Measurements from ENCODE around the gene LENEP. TPM values are rescaled to one million over a fixed set of nuclear protein-coding genes. Genes with fewer than 3 reads are reported as not detected.

Gene LENEP
- total RNA-seq, 3 donors from 2014 or later, result 0.40 to 0.50 TPM; not detected in 1

DNA sequence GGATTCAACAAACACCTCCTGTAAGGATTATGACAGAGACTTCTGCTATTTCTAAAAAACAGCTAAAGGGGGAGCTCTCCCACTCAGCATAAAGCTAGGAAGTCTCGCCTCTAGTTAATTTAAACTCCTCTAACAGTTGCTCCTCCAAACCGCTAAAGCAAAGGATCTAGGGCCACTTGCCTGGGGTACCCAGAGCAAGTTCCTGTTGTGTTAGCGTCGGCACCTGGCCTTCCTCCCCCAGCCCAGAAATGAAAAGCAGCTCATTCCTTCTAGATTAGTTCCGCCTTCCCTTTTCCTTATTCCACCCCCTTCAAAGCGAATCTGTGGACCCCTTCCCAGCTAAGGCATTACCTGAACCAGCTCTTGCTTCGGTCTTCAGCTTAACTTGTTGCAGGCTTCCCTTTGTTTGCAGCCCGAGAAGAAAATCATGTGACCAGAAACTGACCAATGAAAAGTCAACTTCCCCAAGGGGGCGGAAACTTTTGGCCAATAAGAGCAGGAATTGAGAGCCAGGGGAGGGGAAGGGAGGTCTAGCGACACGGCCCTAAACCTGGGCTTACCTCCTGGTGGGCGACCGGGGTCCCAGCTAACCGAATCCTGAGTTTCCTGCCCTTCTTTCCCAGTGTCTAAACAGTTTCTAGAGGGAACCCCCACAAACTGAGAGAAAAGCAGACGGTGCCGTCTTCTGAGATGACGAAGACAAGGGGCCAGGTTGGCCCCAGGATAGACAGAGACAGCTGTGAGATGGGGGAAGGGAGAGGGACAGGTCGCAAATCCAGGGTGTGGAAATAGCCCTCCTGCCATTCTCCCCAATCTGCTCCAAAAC lies 37.5 kb upstream of the LENEP start, which contains the start of gene PBXIP1:
PBXIP1 (minus strand) TSS at position 382 of the 826 bp plus-strand sequence. CDS start 2,378 bp downstream, outside the sequence.
- Mint-ChIP-seq H3K27me3 (ENCODE audit: low read depth) (no peaks in the 10 kb centered on the region), H3K36me3 (ENCODE audit: insufficient read depth) (peaks cover 5% of the 10 kb centered on the region), H3K4me3 (peak within 1 kb of the TSS; percentile 86), H3K9me3 (no peaks in the 10 kb centered on the region), H3K4me1 (ENCODE audit: low read depth) (peaks cover 75% of the 10 kb centered on the region)
- peak; percentile 71 for ATAC-seq
- peak; percentile 67 for DNase-seq

DNA sequence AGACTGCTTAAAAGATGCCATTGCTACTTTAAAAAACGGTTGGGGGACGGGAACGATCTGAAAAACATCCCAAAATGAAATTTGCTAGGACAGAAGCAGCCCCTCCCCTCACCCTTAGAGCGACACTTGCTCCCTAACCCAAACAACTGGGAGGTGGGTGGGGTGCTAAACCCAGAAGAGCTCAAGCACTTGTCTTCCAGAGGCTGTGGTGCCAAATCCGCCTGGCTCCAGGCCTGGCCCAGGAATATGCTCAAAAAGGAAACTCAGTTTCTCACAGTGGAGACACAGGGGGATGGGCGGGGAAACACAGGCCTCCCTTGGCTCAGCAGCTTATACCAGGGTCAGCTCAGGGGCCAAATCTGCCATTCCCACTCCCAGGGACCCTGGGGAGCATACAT lies 36.8 kb upstream of the LENEP start:
- H3K27me3 Mint-ChIP-seq (ENCODE audit: low read depth), result no peaks in the 10 kb centered on the region
- ATAC-seq, result no peak
- no peaks in the 10 kb centered on the region for H3K9me3 Mint-ChIP-seq
- no peak for DNase-seq
- peaks cover 5% of the 10 kb centered on the region for H3K36me3 Mint-ChIP-seq (ENCODE audit: insufficient read depth)
- H3K4me3 Mint-ChIP-seq, result peak overlapping the region; percentile 86
- peaks cover 71% of the 10 kb centered on the region for H3K4me1 Mint-ChIP-seq (ENCODE audit: low read depth)

GRCh38 chr1:154957091-154957657 lies 36.2 kb upstream of the LENEP start:
- no peak for ATAC-seq
- Mint-ChIP-seq H3K27me3 (ENCODE audit: low read depth) (no peaks in the 10 kb centered on the region), H3K9me3 (no peaks in the 10 kb centered on the region), H3K36me3 (ENCODE audit: insufficient read depth) (peaks cover 5% of the 10 kb centered on the region), H3K4me1 (ENCODE audit: low read depth) (peaks cover 65% of the 10 kb centered on the region), H3K4me3 (peak overlapping the region; percentile 86)
- DNase-seq, result no peak

- peaks cover 2% of the 10 kb centered on the region for H3K36me3 Mint-ChIP-seq (ENCODE audit: insufficient read depth)
- no peaks in the 10 kb centered on the region for H3K27me3 Mint-ChIP-seq (ENCODE audit: low read depth)
- DNase-seq (no peak), ATAC-seq (no peak)
- H3K4me1 Mint-ChIP-seq (ENCODE audit: low read depth), result peaks cover 61% of the 10 kb centered on the region
- H3K9me3 Mint-ChIP-seq, result no peaks in the 10 kb centered on the region
- no peak overlapping the region for H3K4me3 Mint-ChIP-seq
Measured at GRCh38 chr1:154958036-154958435, 35.4 kb upstream of the LENEP start.

DNA sequence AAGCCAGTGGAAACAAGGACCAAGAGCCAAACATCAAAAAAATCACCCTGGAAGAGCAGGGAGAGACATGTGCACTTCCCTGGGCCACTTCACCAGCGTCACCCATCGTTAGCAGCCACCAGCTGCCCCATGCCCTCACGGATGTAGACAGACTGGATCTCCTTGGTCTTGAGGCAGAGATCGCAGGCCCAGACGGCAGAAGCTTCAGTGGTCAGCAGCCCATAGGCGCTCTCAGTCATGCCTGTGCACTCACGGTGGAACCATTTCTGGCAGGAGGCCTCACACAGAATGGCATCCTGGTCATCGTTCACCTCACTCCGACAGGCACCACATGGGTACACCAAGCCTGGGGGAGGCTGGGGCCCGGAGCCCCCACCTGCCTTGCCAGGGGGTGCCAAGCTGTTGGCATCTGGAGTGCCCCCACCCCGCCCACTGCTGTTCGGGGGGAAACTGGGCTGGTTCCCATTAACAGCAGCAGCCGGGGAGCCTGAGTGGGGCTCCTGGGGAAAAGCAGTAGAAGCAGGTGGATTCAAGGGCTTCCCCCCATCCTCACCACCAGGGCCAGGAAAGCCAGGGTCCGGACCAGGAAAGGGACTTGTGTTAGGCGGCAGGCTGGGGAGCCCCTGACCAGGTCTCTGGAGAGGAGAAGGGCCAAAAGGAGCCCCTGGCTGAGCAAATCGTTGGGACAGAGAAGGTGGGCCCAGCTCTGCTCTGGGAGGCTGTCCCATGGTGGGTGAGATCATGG lies 34.5 kb upstream of the LENEP start:
- DNase-seq (no peak), ATAC-seq (no peak)
- no peaks in the 10 kb centered on the region for H3K27me3 Mint-ChIP-seq (ENCODE audit: low read depth)
- peaks cover 57% of the 10 kb centered on the region for H3K4me1 Mint-ChIP-seq (ENCODE audit: low read depth)
- no peak overlapping the region for H3K4me3 Mint-ChIP-seq
- peaks cover 9% of the 10 kb centered on the region for H3K36me3 Mint-ChIP-seq (ENCODE audit: insufficient read depth)
- no peaks in the 10 kb centered on the region for H3K9me3 Mint-ChIP-seq

- no peaks in the 10 kb centered on the region for H3K9me3 Mint-ChIP-seq
- H3K27me3 Mint-ChIP-seq (ENCODE audit: low read depth), result no peaks in the 10 kb centered on the region
- ATAC-seq, result no peak
- DNase-seq, result no peak
- peaks cover 12% of the 10 kb centered on the region for H3K36me3 Mint-ChIP-seq (ENCODE audit: insufficient read depth)
- H3K4me3 Mint-ChIP-seq, result peak overlapping the region; percentile 91
- H3K4me1 Mint-ChIP-seq (ENCODE audit: low read depth), result peaks cover 53% of the 10 kb centered on the region
Measured at GRCh38 chr1:154959426-154959780, 34.0 kb upstream of the LENEP start.

- Mint-ChIP-seq H3K36me3 (ENCODE audit: insufficient read depth) (peaks cover 15% of the 10 kb centered on the region), H3K4me3 (peak overlapping the region; percentile 91), H3K4me1 (ENCODE audit: low read depth) (peaks cover 41% of the 10 kb centered on the region), H3K9me3 (no peaks in the 10 kb centered on the region), H3K27me3 (ENCODE audit: low read depth) (no peaks in the 10 kb centered on the region)
- ATAC-seq, result no peak
- no peak for DNase-seq
Measured at GRCh38 chr1:154960446-154961136, 32.8 kb upstream of the LENEP start.

- peak within 1 kb of the TSS; percentile 91 for H3K4me3 Mint-ChIP-seq
- H3K27me3 Mint-ChIP-seq (ENCODE audit: low read depth), result no peaks in the 10 kb centered on the region
- no peaks in the 10 kb centered on the region for H3K9me3 Mint-ChIP-seq
- DNase-seq, result peak; percentile 68
- peak; percentile 90 to 92 for ATAC-seq
- H3K4me1 Mint-ChIP-seq (ENCODE audit: low read depth), result peaks cover 32% of the 10 kb centered on the region
- peaks cover 15% of the 10 kb centered on the region for H3K36me3 Mint-ChIP-seq (ENCODE audit: insufficient read depth)
Measured at GRCh38 chr1:154961207-154962155, 31.9 kb upstream of the LENEP start, which contains the start of gene PYGO2. PYGO2 (minus strand) TSS chr1:154961782; CDS start chr1:154961576, 206 bp downstream.

DNA sequence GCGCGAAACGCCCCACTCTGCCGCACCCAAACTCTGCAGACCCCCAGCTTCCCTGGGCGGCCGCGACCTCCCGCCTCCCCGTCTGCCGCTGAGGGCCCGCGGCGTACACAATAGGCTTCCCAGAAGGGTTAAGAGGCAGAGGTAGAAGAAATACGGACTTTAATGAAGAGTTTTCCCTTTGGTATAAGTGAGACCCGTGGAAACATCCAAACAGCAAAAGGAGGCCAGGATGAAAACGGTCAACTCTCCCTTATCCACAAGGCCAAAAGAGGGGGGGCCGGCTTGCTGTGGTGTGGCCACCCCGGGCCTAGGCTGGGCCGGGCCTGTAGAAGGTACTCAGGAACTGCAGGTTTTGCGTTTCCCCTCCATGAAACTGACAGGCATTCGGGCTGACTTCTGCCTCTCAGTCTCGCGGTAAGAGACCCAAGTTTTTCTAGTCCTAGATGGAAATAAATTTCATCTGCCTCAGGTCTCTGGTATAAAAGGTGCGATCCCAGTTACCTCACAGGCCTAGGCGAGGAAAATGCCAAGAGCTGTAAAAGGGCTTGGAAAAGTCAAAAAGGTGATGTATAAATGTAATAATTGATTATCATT lies 31.1 kb upstream of the LENEP start:
- H3K9me3 Mint-ChIP-seq, result no peaks in the 10 kb centered on the region
- ATAC-seq (peak; percentile 5 to 10), DNase-seq (no peak)
- H3K4me3 Mint-ChIP-seq, result peak overlapping the region; percentile 87
- H3K36me3 Mint-ChIP-seq (ENCODE audit: insufficient read depth), result peaks cover 15% of the 10 kb centered on the region
- H3K4me1 Mint-ChIP-seq (ENCODE audit: low read depth), result peaks cover 26% of the 10 kb centered on the region
- H3K27me3 Mint-ChIP-seq (ENCODE audit: low read depth), result no peaks in the 10 kb centered on the region

DNA sequence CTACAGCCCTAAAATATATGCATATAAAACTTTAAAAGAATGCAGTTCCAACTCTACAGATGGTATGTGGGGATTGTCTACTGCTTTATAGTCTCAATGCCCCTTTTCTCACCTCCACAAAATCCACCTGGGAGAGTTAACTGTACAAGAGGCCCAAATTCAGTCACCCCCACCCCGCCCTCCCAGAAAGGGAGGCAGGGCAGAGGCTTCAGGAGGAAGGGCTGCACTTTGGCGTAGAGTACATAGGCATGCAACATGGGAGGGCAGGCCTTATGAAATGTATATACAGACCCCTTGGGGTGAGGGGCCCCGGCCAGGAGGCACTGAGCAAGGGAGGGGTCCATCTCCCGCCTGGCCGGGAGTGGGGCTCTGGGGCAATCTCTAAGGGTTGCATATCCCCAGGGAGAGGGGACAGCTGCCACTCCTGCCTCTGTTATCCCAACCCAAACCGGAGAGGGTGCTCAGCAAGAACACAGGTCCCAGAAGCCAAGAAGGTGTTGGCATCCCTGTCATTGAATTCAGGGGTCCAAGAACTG lies 30.5 kb upstream of the LENEP start:
- H3K27me3 Mint-ChIP-seq (ENCODE audit: low read depth), result no peaks in the 10 kb centered on the region
- ATAC-seq (no peak), DNase-seq (no peak)
- H3K9me3 Mint-ChIP-seq, result no peaks in the 10 kb centered on the region
- H3K4me1 Mint-ChIP-seq (ENCODE audit: low read depth), result peaks cover 23% of the 10 kb centered on the region
- peak overlapping the region; percentile 87 for H3K4me3 Mint-ChIP-seq
- peaks cover 15% of the 10 kb centered on the region for H3K36me3 Mint-ChIP-seq (ENCODE audit: insufficient read depth)

- no peak for DNase-seq
- peaks cover 17% of the 10 kb centered on the region for H3K36me3 Mint-ChIP-seq (ENCODE audit: insufficient read depth)
- no peak for ATAC-seq
- H3K4me1 Mint-ChIP-seq (ENCODE audit: low read depth), result peaks cover 21% of the 10 kb centered on the region
- no peaks in the 10 kb centered on the region for H3K27me3 Mint-ChIP-seq (ENCODE audit: low read depth)
- no peaks in the 10 kb centered on the region for H3K9me3 Mint-ChIP-seq
- no peak overlapping the region for H3K4me3 Mint-ChIP-seq
Measured at GRCh38 chr1:154963643-154964042, 29.7 kb upstream of the LENEP start.

DNA sequence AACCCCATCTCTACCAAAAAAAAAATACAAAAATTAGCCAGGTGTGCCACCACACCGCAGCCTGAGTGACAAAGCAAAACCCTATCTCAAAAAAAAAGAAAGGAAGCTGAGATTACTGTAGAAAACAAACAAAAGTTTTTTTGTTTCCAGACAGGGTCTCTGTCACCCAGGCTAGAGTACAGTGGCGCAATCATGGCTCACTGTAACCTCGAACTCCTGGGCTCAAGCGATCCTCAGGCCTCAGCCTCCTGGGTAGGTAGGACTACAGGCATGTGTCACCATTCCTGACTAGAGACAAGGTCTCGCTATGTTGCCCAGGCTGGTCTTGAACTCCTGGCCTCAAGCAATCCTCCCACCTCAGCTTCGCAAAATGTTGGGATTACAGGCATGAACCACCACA lies 29.0 kb upstream of the LENEP start:
- Mint-ChIP-seq H3K4me3 (no peak overlapping the region), H3K9me3 (no peaks in the 10 kb centered on the region), H3K36me3 (ENCODE audit: insufficient read depth) (peaks cover 17% of the 10 kb centered on the region), H3K27me3 (ENCODE audit: low read depth) (no peaks in the 10 kb centered on the region), H3K4me1 (ENCODE audit: low read depth) (peaks cover 23% of the 10 kb centered on the region)
- no peak for DNase-seq
- ATAC-seq, result no peak

GRCh38 chr1:154966111-154966510 lies 27.3 kb upstream of the LENEP start:
- Mint-ChIP-seq H3K4me1 (ENCODE audit: low read depth) (peaks cover 22% of the 10 kb centered on the region), H3K27me3 (ENCODE audit: low read depth) (no peaks in the 10 kb centered on the region), H3K9me3 (no peaks in the 10 kb centered on the region), H3K36me3 (ENCODE audit: insufficient read depth) (peaks cover 17% of the 10 kb centered on the region), H3K4me3 (no peak overlapping the region)
- DNase-seq (no peak), ATAC-seq (no peak)

All from activated T-cell treated with anti-CD3 and anti-CD28 coated beads, Interleukin-2, amount 50 U/mL, for 4 hours (primary cell).